ENCODE data around the gene CCDC85C. TPM values are rescaled to one million over a fixed set of nuclear protein-coding genes. Genes with fewer than 3 reads are reported as not detected.

CCDC85C gene
- total RNA-seq, 2 experiments from 2014 or later = 6.8 to 7.9 TPM

- POLR2A ChIA-PET = interaction anchor here (0.9 to 2.0 kb wide), 3 partner anchors 8 to 81 kb away, joined by 3 to 6 read pairs (median 3); no protein-coding TSS in a partner anchor
- CTCF ChIA-PET = interaction anchor here (1.4 to 2.5 kb wide), 2 partner anchors 26 kb away, joined by 3 to 7 read pairs; no protein-coding TSS in a partner anchor
- H3K27me3 Mint-ChIP-seq = no peaks in the 10 kb centered on the region
- no peaks in the 10 kb centered on the region for H3K9me3 Mint-ChIP-seq
- no peak for TF ChIP-seq CTCF (IDR thresholded peaks at IDR 0.05)
- DNase-seq (peak; percentile 69), ATAC-seq (no peak)
- H3K36me3 Mint-ChIP-seq (ENCODE audit: low read depth) = no peaks in the 10 kb centered on the region
- intact Hi-C loops (cut with micrococcal nuclease) = no loop called here
- peak overlapping the region; percentile 41 for H3K4me3 Mint-ChIP-seq
- H3K4me1 Mint-ChIP-seq (ENCODE audit: low read depth) = peaks cover 21% of the 10 kb centered on the region
- H3K27ac Mint-ChIP-seq = no peak overlapping the region
Observed at GRCh38 chr14:99602054-99602787, 1.8 kb downstream of the CCDC85C start.

GRCh38 chr14:99601361-99601831 is 2.6 kb downstream of the CCDC85C start:
- intact Hi-C loops (cut with micrococcal nuclease) = no loop called here
- no peak for TF ChIP-seq CTCF (IDR thresholded peaks at IDR 0.05)
- no peak for ATAC-seq
- Mint-ChIP-seq H3K27me3 (no peaks in the 10 kb centered on the region), H3K4me3 (no peak overlapping the region), H3K36me3 (ENCODE audit: low read depth) (no peaks in the 10 kb centered on the region), H3K4me1 (ENCODE audit: low read depth) (peaks cover 20% of the 10 kb centered on the region), H3K9me3 (no peaks in the 10 kb centered on the region), H3K27ac (no peak overlapping the region)
- POLR2A ChIA-PET = no interaction called here
- CTCF ChIA-PET = interaction anchor here (2.5 kb wide), 1 partner anchor 27 kb away, joined by 7 read pairs; no protein-coding TSS in a partner anchor
- DNase-seq = no peak

GRCh38 chr14:99600232-99600888 is 3.6 kb downstream of the CCDC85C start:
- no peaks in the 10 kb centered on the region for H3K9me3 Mint-ChIP-seq
- ChIA-PET POLR2A (no interaction called here), CTCF (interaction anchor here (2.5 kb wide), 1 partner anchor 28 kb away, joined by 7 read pairs; no protein-coding TSS in a partner anchor)
- no peaks in the 10 kb centered on the region for H3K27me3 Mint-ChIP-seq
- ATAC-seq = no peak
- H3K36me3 Mint-ChIP-seq (ENCODE audit: low read depth) = no peaks in the 10 kb centered on the region
- no peak overlapping the region for H3K27ac Mint-ChIP-seq
- no peak for DNase-seq
- intact Hi-C loops (cut with micrococcal nuclease) = no loop called here
- peaks cover 17% of the 10 kb centered on the region for H3K4me1 Mint-ChIP-seq (ENCODE audit: low read depth)
- TF ChIP-seq CTCF (IDR thresholded peaks at IDR 0.05) = no peak
- no peak overlapping the region for H3K4me3 Mint-ChIP-seq

GRCh38 chr14:99599393-99599792 is 4.6 kb downstream of the CCDC85C start:
- Mint-ChIP-seq H3K36me3 (ENCODE audit: low read depth) (no peaks in the 10 kb centered on the region), H3K4me1 (ENCODE audit: low read depth) (peaks cover 26% of the 10 kb centered on the region), H3K27ac (no peak overlapping the region), H3K4me3 (no peak overlapping the region), H3K27me3 (no peaks in the 10 kb centered on the region), H3K9me3 (no peaks in the 10 kb centered on the region)
- intact Hi-C loops (cut with micrococcal nuclease) = no loop called here
- ATAC-seq (no peak), DNase-seq (no peak)
- POLR2A ChIA-PET = no interaction called here
- no peak for TF ChIP-seq CTCF (IDR thresholded peaks at IDR 0.05)
- CTCF ChIA-PET = no interaction called here

- ATAC-seq = no peak
- no peak overlapping the region for H3K4me3 Mint-ChIP-seq
- TF ChIP-seq CTCF (IDR thresholded peaks at IDR 0.05) = no peak
- H3K36me3 Mint-ChIP-seq (ENCODE audit: low read depth) = no peaks in the 10 kb centered on the region
- H3K4me1 Mint-ChIP-seq (ENCODE audit: low read depth) = peaks cover 28% of the 10 kb centered on the region
- intact Hi-C loops (cut with micrococcal nuclease) = no loop called here
- ChIA-PET CTCF (no interaction called here), POLR2A (no interaction called here)
- no peaks in the 10 kb centered on the region for H3K27me3 Mint-ChIP-seq
- no peak for DNase-seq
- no peak overlapping the region for H3K27ac Mint-ChIP-seq
- no peaks in the 10 kb centered on the region for H3K9me3 Mint-ChIP-seq
Observed at GRCh38 chr14:99598774-99599173, 5.2 kb downstream of the CCDC85C start.
